ENCODE data around the gene AVPR1B. TPM values are rescaled to one million over a fixed set of nuclear protein-coding genes. Genes with fewer than 3 reads are reported as not detected.

The AVPR1B gene
- total and polyA plus RNA-seq, 8 donors, result 0.08 to 0.11 (median 0.10) TPM; not detected in 5

DNA sequence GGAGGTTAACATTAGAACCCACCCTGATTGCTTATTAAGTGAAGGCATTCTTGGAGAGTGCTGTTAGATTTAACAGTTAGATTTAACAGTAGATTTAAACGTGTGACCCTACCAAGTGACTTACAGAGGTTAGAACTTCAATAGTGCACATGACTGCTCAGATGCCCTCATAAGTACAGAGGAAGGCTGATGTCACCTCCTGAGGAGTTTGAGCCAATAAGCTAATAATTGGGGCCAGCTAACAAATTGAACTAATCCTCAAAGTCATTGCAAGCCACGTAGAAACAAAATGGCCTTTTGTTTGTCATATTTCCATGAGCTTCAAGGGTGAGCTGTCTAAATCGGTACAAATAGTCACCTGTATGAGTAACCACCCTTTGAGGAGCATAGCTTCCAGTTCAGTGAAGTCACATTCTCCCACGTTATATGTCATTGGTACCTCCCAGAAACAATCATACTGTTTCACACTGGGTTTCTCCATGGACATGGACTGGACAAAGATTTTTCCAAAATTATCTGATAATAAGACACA is 11.7 kb downstream of the AVPR1B start:
- H3K27ac ChIP-seq, result no peak overlapping the region
- no peaks in the 10 kb centered on the region for H3K27me3 ChIP-seq
- intact Hi-C loops (cut with DNase I), result loop anchor here (10.0 kb wide), 1 partner anchor 121 kb away; no protein-coding TSS in a partner anchor
- no peaks in the 10 kb centered on the region for H3K36me3 ChIP-seq
- DNase-seq (no peak), ATAC-seq (no peak)
- TF ChIP-seq, protein P1, sequence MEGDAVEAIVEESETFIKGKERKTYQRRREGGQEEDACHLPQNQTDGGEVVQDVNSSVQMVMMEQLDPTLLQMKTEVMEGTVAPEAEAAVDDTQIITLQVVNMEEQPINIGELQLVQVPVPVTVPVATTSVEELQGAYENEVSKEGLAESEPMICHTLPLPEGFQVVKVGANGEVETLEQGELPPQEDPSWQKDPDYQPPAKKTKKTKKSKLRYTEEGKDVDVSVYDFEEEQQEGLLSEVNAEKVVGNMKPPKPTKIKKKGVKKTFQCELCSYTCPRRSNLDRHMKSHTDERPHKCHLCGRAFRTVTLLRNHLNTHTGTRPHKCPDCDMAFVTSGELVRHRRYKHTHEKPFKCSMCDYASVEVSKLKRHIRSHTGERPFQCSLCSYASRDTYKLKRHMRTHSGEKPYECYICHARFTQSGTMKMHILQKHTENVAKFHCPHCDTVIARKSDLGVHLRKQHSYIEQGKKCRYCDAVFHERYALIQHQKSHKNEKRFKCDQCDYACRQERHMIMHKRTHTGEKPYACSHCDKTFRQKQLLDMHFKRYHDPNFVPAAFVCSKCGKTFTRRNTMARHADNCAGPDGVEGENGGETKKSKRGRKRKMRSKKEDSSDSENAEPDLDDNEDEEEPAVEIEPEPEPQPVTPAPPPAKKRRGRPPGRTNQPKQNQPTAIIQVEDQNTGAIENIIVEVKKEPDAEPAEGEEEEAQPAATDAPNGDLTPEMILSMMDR (IDR thresholded peaks at IDR 0.05), result no peak
- H3K4me1 ChIP-seq, result peaks cover 0 to 20% of the 10 kb centered on the region in 2 donors
- no peaks in the 10 kb centered on the region for H3K9me3 ChIP-seq
- H3K4me3 ChIP-seq, result no peak overlapping the region

DNA sequence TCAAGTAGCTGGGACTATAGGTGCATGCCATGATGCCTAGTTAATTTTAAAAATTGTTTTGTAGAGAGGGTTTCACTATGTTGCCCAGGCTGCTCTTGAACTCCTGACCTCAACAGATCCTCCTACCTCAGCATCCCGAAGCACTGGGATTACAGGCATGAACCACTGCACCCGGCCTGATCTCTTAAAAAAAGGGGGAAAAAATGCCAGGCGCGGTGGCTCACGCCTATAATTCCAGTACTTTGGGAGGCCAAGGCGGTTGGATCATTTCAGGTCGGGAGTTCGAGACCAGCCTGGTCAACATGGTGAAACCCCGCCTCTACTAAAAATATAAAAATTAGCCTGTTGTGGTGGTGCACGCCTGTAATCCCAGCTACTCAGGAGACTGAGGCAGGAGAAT is 13.2 kb downstream of the AVPR1B start:
- no peak for DNase-seq
- TF ChIP-seq, protein P1 (IDR thresholded peaks at IDR 0.05), result no peak
- H3K36me3 ChIP-seq, result no peaks in the 10 kb centered on the region
- H3K4me1 ChIP-seq, result peaks cover 0 to 27% of the 10 kb centered on the region in 2 donors
- no peak overlapping the region for H3K27ac ChIP-seq
- intact Hi-C loops (cut with DNase I), result loop anchor here (5.0 to 10.0 kb wide), 2 partner anchors 77 to 119 kb away; no protein-coding TSS in a partner anchor
- H3K27me3 ChIP-seq, result no peaks in the 10 kb centered on the region
- H3K9me3 ChIP-seq, result no peaks in the 10 kb centered on the region
- H3K4me3 ChIP-seq, result no peak overlapping the region
- no peak for ATAC-seq

DNA sequence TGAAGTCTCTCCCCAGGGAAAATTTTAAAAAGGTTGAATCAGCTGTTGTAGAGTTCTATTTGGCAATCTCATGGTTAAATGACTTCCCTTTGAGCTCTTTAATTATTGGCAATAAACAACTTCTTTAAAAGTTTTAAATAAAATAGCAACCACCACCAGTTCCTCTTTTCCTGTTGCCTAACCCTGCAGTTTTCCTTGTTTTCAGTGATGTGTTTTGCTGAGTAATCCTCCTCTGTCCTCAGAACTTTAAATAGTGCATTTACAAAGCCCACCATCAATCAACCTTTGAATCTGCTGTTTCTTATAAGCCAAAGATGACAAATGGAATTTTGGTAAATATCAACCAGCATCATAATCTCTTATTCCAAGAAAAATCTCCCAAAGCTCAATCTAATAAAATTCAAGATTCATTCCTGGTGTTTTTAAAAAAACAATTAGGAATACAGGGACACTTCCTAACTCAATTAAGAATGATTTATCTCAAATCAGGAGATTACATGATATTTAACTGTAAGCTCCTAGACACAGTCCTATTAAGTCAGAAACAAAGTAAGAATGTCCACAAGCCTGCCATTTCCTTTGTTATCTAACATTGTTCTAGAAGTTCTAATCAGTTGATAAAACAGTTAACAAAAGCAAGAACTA is 14.8 kb downstream of the AVPR1B start:
- ATAC-seq (no peak), DNase-seq (no peak)
- Histone ChIP-seq H3K27ac (no peak overlapping the region), H3K27me3 (peaks cover 0 to 5% of the 10 kb centered on the region in 2 donors), H3K9me3 (no peaks in the 10 kb centered on the region), H3K36me3 (no peaks in the 10 kb centered on the region), H3K4me1 (peaks cover 0 to 43% of the 10 kb centered on the region in 2 donors), H3K4me3 (no peak overlapping the region)
- TF ChIP-seq, protein P1 (IDR thresholded peaks at IDR 0.05), result no peak
- intact Hi-C loops (cut with DNase I), result loop anchor here (5.0 to 10.0 kb wide), 2 partner anchors 75 to 118 kb away; no protein-coding TSS in a partner anchor

DNA sequence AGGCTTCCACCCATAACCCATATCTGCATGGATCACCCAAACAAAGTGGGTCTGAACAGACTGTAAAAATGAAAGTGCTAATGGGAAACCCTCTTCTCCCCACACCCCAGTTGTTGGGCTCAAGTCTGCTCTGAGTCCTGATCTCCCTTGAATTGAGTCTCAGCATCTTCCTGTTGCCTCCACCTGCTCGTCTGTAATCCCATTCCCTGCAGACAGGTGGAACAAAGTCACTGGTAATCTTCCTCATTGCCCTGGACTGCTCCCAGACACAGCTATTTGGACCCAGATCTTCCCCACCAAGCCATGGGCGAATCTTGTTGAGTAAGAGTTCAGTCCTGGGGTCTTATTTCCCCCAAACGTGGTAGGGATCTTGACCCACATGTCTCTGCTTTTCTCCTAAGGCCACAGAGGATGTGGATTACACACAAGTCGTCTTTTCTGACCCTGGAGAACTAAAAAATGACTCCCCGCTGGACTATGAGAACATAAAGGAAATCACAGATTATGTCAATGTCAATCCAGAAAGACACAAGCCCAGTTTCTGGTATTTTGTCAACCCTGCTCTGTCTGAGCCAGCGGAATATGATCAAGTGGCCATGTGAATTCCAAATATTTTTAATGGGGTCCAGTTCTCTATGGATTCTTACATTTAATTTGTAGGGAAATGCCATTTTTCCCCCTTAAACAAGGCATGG is 15.7 kb downstream of the AVPR1B start:
- ATAC-seq, result no peak
- H3K36me3 ChIP-seq, result no peaks in the 10 kb centered on the region
- H3K27ac ChIP-seq, result no peak overlapping the region
- intact Hi-C loops (cut with DNase I), result loop anchor here (5.0 to 10.0 kb wide), 2 partner anchors 74 to 117 kb away; no protein-coding TSS in a partner anchor
- no peak overlapping the region for H3K4me3 ChIP-seq
- DNase-seq, result no peak
- H3K4me1 ChIP-seq, result peaks cover 0 to 43% of the 10 kb centered on the region in 2 donors
- H3K27me3 ChIP-seq, result peaks cover 0 to 5% of the 10 kb centered on the region in 2 donors
- no peaks in the 10 kb centered on the region for H3K9me3 ChIP-seq
- TF ChIP-seq, protein P1 (IDR thresholded peaks at IDR 0.05), result no peak

Measured in left lung (tissue), 10 donors.